ENCODE measurements around the gene POLL.

Gene POLL

DNA sequence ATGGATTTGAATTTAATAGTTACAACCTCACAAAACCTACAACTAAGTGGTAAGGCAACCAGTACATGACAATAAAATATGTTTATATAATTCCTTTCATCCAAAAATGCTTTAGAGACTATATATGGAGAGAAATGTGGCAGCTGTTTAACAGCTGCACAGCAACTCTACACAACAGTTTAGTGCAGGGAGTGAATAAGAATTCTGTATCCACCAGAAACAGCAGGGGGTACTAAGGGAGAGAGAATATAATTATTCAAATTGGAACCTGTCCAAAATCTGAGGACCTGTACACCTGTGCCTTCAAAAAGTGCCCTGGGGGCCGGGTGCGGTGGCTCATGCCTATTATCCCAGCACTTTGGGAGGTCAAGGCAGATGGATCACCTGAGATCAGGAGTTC lies 49.6 kb downstream of the POLL start:
- no peak for DNase-seq
- TF ChIP-seq, protein P1, sequence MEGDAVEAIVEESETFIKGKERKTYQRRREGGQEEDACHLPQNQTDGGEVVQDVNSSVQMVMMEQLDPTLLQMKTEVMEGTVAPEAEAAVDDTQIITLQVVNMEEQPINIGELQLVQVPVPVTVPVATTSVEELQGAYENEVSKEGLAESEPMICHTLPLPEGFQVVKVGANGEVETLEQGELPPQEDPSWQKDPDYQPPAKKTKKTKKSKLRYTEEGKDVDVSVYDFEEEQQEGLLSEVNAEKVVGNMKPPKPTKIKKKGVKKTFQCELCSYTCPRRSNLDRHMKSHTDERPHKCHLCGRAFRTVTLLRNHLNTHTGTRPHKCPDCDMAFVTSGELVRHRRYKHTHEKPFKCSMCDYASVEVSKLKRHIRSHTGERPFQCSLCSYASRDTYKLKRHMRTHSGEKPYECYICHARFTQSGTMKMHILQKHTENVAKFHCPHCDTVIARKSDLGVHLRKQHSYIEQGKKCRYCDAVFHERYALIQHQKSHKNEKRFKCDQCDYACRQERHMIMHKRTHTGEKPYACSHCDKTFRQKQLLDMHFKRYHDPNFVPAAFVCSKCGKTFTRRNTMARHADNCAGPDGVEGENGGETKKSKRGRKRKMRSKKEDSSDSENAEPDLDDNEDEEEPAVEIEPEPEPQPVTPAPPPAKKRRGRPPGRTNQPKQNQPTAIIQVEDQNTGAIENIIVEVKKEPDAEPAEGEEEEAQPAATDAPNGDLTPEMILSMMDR (IDR thresholded peaks at IDR 0.05; ENCODE audit: low read depth, low read length, missing control alignments), result no peak
- Histone ChIP-seq H3K36me3 (replicated peaks) (peaks cover 7% of the 10 kb centered on the region), H3K4me3 (ENCODE audit: low read depth, low read length) (no peak overlapping the region), H3K27ac (no peak overlapping the region), H3K27me3 (replicated peaks) (no peaks in the 10 kb centered on the region)
- in situ Hi-C loops (cut with HindIII; ENCODE audit: low pct_ligation_motif_present, low sequenced_read_pairs), result no loop called here

DNA sequence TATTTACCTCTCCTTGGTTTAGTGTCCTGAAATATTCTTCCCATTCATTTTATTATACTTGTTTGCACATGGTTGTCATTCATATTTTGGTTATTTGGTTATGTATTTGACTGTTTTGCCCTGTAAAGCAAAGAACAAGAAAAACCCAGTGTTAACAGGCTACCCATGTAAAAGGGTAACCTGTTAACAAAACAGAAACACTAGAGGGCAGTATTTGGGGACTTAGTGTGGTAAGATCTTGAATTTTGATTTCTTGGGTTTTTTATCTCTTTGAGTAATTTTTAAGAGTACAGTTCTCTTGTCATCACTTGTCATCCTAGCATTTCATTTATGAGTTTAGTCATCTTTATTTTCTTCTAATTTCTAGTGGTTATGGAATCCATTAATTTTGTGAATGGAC lies 51.3 kb downstream of the POLL start:
- in situ Hi-C loops (cut with HindIII; ENCODE audit: low pct_ligation_motif_present, low sequenced_read_pairs), result no loop called here
- no peak for DNase-seq
- no peak overlapping the region for H3K4me3 ChIP-seq (ENCODE audit: low read depth, low read length)
- TF ChIP-seq, protein P1 (IDR thresholded peaks at IDR 0.05; ENCODE audit: low read depth, low read length, missing control alignments), result peak; percentile 32
- H3K27me3 ChIP-seq (replicated peaks), result no peaks in the 10 kb centered on the region
- peaks cover 7% of the 10 kb centered on the region for H3K36me3 ChIP-seq (replicated peaks)
- no peak overlapping the region for H3K27ac ChIP-seq

DNA sequence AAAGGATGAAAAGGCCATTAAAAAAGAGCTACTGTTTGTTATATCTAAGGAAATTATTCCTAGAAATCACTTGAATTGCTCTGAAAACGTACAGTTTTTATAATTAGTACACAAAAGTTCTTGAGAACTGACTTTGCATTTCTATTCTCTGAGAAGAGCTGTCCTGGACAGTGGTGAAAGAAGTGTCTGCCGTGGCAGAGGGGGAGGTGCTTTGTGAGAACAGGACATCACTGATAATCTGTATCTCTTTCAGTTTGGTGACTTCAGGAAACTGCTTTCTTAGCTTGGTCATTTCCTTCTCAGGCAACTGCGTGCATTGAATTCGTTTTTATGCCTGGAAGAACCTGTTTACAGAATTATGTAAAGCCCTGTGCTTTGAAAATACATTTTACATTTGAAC lies 52.1 kb downstream of the POLL start:
- Histone ChIP-seq H3K4me3 (ENCODE audit: low read depth, low read length) (no peak overlapping the region), H3K27me3 (replicated peaks) (no peaks in the 10 kb centered on the region), H3K36me3 (replicated peaks) (peaks cover 7% of the 10 kb centered on the region), H3K27ac (no peak overlapping the region)
- TF ChIP-seq, protein P1 (IDR thresholded peaks at IDR 0.05; ENCODE audit: low read depth, low read length, missing control alignments), result no peak
- in situ Hi-C loops (cut with HindIII; ENCODE audit: low pct_ligation_motif_present, low sequenced_read_pairs), result no loop called here
- DNase-seq, result no peak

DNA sequence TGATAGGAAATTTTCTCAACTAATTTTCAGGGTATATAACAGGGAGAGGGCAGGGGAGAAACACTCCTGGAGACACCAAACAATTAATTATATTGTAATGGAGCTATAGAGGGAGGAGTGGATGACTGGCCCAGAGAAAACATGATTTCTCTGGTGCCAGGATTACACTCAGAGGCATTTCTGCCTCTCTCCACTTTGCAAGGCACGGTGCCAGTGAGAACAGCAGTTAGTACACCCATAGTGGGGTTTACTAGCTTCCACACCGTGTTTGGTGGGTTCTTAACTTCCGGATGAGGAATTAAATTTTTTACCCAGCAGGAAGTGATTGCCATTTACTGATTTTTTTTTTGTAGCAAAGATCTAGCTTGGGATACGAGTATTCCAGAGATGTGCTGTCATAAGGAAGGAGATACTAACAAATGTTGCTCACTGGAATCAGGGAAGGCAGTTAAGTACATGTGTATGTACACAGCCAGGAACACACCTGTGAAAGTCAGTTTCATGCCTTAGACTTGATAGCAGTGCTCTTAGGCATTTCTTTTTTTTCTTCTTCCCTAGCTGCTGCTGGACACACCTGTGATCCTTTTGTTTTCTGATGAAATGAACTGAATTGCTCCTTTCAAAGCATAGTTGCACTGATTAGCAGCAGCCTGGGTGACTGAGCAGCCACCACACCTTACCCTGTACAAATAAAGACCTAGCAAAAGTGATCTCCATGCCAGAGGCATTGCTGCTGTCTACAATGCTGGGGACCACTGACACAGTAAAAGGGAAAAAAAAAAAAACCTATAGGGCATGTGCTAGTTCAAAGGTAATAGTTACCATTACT lies 58.1 kb downstream of the POLL start:
- H3K36me3 ChIP-seq (replicated peaks), result no peaks in the 10 kb centered on the region
- H3K27me3 ChIP-seq (replicated peaks), result no peaks in the 10 kb centered on the region
- no peak overlapping the region for H3K4me3 ChIP-seq (ENCODE audit: low read depth, low read length)
- no peak overlapping the region for H3K27ac ChIP-seq
- DNase-seq, result no peak
- TF ChIP-seq, protein P1 (IDR thresholded peaks at IDR 0.05; ENCODE audit: low read depth, low read length, missing control alignments), result no peak
- in situ Hi-C loops (cut with HindIII; ENCODE audit: low pct_ligation_motif_present, low sequenced_read_pairs), result no loop called here

DNA sequence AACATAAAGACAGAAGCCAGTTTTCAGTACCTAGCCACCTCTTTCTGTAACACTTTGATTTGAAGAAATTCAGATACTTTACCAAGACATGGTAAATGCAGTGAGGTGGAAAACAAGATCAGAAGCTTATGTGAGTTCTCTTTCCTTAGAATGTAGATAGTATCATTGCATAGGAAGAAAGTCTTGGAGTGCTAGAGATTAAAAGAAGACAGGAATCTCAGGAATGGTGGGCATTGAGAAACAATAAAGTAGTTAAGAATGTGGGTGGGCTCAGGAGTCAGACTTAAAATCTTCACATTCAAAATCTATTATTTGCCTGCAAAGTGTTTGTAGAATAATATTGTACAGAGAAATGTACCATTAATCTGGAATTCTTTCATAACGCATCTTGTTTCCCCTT lies 58.9 kb downstream of the POLL start:
- in situ Hi-C loops (cut with HindIII; ENCODE audit: low pct_ligation_motif_present, low sequenced_read_pairs), result no loop called here
- Histone ChIP-seq H3K36me3 (replicated peaks) (no peaks in the 10 kb centered on the region), H3K27ac (no peak overlapping the region), H3K27me3 (replicated peaks) (no peaks in the 10 kb centered on the region), H3K4me3 (ENCODE audit: low read depth, low read length) (no peak overlapping the region)
- no peak for DNase-seq
- TF ChIP-seq, protein P1 (IDR thresholded peaks at IDR 0.05; ENCODE audit: low read depth, low read length, missing control alignments), result no peak
